BLaER1 (cell line): ENCODE measurements around the gene SYNCRIP.

Experiments
- H3K27ac ChIP-seq: shearing (Covaris generic); formaldehyde crosslinking; 2 replicates; pipeline ENCODE4 v1.8.1; 2022
- H3K27me3 ChIP-seq: shearing (Covaris generic); formaldehyde crosslinking; 2 replicates; pipeline ENCODE4 v1.8.1; 2022
- H3K36me3 ChIP-seq: shearing (Covaris generic); formaldehyde crosslinking; 2 replicates; pipeline ENCODE4 v1.8.1; 2022
- H3K4me1 ChIP-seq: shearing (Covaris generic); formaldehyde crosslinking; 2 replicates; pipeline ENCODE4 v1.8.1; 2022
- H3K4me2 ChIP-seq: shearing (Covaris generic); formaldehyde crosslinking; 2 replicates; pipeline ENCODE4 v1.8.1; 2022
- H3K4me3 ChIP-seq: shearing (Covaris generic); formaldehyde crosslinking; 2 replicates; pipeline ENCODE4 v1.8.1; 2022
- H3K9ac ChIP-seq: shearing (Covaris generic); formaldehyde crosslinking; 2 replicates; pipeline ENCODE4 v1.8.1; 2022
- H3K9me3 ChIP-seq: shearing (Covaris generic); formaldehyde crosslinking; 2 replicates; pipeline ENCODE4 v1.8.1; 2022
- H4K20me1 ChIP-seq: shearing (Covaris generic); formaldehyde crosslinking; 2 replicates; pipeline ENCODE4 v1.8.1; 2022
- Cebpa-rat ChIP-seq: shearing (Covaris generic); IDR thresholded peaks from 2 replicates; pipeline ENCODE4 v1.8.1; 2022

Gene SYNCRIP

GRCh38 chr6:85678602-85679444, 36.1 kb upstream of the SYNCRIP start:
- H3K4me2 ChIP-seq, result peak overlapping the region; percentile 66

DNA sequence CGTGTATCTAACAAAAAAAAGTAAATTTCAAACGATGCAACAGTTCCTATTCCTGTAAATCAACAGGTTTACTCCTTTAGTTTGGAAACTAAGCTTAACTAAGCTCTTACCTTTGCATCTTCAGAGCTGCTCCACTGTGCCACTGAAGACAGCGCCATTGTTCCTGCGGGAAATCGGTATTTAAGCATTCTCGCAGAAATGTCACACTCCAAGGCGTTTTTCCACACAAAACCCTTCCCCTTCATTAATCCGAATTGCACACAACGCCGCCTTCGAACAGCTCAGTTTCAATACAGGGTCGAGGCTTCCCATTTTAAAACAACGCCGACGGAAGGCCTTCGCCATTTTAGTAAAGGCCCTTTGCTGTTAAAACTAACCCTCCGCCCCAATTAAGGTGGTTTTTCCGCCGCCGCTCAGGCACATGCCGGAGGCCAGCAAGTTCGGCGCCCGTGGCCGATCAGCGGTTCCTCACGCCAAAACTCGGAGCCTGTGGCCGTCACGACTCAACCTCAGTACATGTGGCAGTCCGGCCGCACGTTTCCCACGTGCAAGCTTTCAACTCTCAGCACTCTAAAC, 35.4 kb upstream of the SYNCRIP start:
- Histone ChIP-seq H4K20me1 (peaks cover 39% of the 10 kb centered on the region), H3K4me3 (peak overlapping the region; percentile 81), H3K27ac (peak overlapping the region; percentile 91), H3K27me3 (no peaks in the 10 kb centered on the region), H3K9me3 (no peaks in the 10 kb centered on the region), H3K4me2 (peak overlapping the region; percentile 40), H3K9ac (peak overlapping the region; percentile 95), H3K4me1 (peaks cover 39% of the 10 kb centered on the region), H3K36me3 (peaks cover 9% of the 10 kb centered on the region; the same call in 1 of the 2 replicates)
- no peak for TF ChIP-seq Cebpa-rat

More at GRCh38 chr6:85678602-85679444, 36.1 kb upstream of the SYNCRIP start:
- peak overlapping the region; percentile 92 for H3K27ac ChIP-seq
- peak overlapping the region; percentile 81 for H3K4me3 ChIP-seq
- no peaks in the 10 kb centered on the region for H3K9me3 ChIP-seq
- H3K36me3 ChIP-seq, result peaks cover 9% of the 10 kb centered on the region; the same call in 1 of the 2 replicates
- no peaks in the 10 kb centered on the region for H3K27me3 ChIP-seq
- TF ChIP-seq Cebpa-rat, result no peak
- peaks cover 39% of the 10 kb centered on the region for H4K20me1 ChIP-seq
- H3K4me1 ChIP-seq, result peaks cover 32% of the 10 kb centered on the region
- H3K9ac ChIP-seq, result peak overlapping the region; percentile 95

DNA sequence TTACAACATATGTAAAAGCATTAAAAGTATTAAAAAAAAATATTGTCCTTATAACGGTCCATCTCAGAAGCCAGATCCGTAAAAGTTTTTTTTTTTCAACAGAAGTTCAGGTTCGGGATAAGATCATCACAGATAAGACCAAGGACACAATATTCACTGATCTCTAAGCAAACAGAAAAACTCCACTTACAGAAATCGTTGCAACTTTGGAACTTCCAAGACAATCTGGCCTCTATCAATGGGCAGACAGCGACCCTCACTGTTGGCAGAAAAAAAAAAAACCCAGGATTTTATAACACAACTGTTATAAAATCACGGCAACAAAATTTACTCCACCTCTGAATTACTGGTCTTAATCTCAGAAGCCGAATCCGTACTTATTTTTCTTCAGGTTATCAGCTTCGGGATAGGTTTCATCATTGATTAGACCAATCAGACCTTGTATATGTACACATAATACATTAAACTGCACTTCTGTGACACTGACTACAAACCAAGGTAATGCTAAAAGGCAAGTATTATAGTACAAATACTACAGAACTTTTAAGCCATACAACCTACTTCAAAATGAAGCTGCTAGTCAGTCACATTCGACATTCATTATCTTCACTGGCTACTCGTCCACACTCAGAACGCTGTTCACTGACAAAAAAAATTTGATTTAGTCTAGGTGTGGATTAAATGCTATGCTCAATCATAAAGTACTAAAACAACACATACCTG, 34.7 kb upstream of the SYNCRIP start:
- H3K4me3 ChIP-seq, result peak overlapping the region; percentile 81
- peak overlapping the region; percentile 95 for H3K9ac ChIP-seq
- no peaks in the 10 kb centered on the region for H3K9me3 ChIP-seq
- H3K4me1 ChIP-seq, result peaks cover 40% of the 10 kb centered on the region
- peaks cover 9% of the 10 kb centered on the region; the same call in 1 of the 2 replicates for H3K36me3 ChIP-seq
- peak overlapping the region; percentile 77 for H3K4me2 ChIP-seq
- no peaks in the 10 kb centered on the region for H3K27me3 ChIP-seq
- TF ChIP-seq Cebpa-rat, result no peak
- H3K27ac ChIP-seq, result peak overlapping the region; percentile 91
- peaks cover 39% of the 10 kb centered on the region for H4K20me1 ChIP-seq

DNA sequence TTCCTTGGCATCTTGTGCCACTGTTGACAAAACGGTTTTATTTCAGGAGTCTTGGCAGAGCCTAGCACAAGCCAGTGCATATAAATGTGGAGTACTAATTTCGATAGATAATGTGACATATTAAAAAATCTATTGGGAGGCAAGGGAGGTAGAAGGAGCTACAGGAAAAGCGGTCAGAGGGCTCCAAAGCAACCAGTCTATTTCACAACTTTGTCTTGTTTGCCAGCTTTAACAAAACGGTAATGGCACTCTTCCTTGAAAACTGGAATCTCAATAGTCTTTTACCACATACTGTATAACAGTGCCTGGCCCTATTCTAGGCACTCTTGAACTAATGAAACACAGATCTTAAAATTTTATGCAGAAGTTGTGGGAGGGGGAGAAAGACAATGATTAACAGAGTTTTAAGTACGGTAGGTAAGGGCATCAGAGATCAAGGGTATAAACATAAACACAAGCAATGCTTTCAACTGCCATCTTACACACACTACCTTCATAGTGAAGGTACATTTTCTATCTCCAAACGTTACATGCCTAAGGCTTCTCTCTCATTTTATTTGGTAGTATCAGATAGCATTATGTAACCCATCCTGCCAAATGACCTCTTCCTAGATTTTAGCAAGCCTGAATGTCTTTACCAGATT, 33.5 kb upstream of the SYNCRIP start:
- H3K27ac ChIP-seq, result peak overlapping the region; percentile 91; the same call in 1 of the 2 replicates
- H3K36me3 ChIP-seq, result peaks cover 9% of the 10 kb centered on the region; the same call in 1 of the 2 replicates
- H4K20me1 ChIP-seq, result peaks cover 39% of the 10 kb centered on the region
- peak overlapping the region; percentile 77 for H3K4me2 ChIP-seq
- no peaks in the 10 kb centered on the region for H3K9me3 ChIP-seq
- TF ChIP-seq Cebpa-rat, result no peak
- peaks cover 42% of the 10 kb centered on the region for H3K4me1 ChIP-seq
- H3K9ac ChIP-seq, result peak overlapping the region; percentile 95
- H3K27me3 ChIP-seq, result no peaks in the 10 kb centered on the region
- peak overlapping the region; percentile 81 for H3K4me3 ChIP-seq

- H4K20me1 ChIP-seq, result peaks cover 42% of the 10 kb centered on the region
- no peak for TF ChIP-seq Cebpa-rat
- H3K27ac ChIP-seq, result peak overlapping the region; percentile 91; the same call in 1 of the 2 replicates
- peak overlapping the region; percentile 81 for H3K4me3 ChIP-seq
- peaks cover 9% of the 10 kb centered on the region; the same call in 1 of the 2 replicates for H3K36me3 ChIP-seq
- H3K4me2 ChIP-seq, result peak overlapping the region; percentile 77
- peaks cover 49% of the 10 kb centered on the region for H3K4me1 ChIP-seq
- H3K9me3 ChIP-seq, result no peaks in the 10 kb centered on the region
- H3K27me3 ChIP-seq, result no peaks in the 10 kb centered on the region
- peak overlapping the region; percentile 95; the same call in 1 of the 2 replicates for H3K9ac ChIP-seq
Measured at GRCh38 chr6:85675030-85675819, 32.5 kb upstream of the SYNCRIP start.

- H3K4me3 ChIP-seq, result peak overlapping the region; percentile 81; the same call in 1 of the 2 replicates
- peak overlapping the region; percentile 77 for H3K4me2 ChIP-seq
- H3K4me1 ChIP-seq, result peaks cover 49% of the 10 kb centered on the region
- H3K27ac ChIP-seq, result no peak overlapping the region
- no peaks in the 10 kb centered on the region for H3K27me3 ChIP-seq
- H3K9ac ChIP-seq, result no peak overlapping the region
- peaks cover 48% of the 10 kb centered on the region for H4K20me1 ChIP-seq
- peaks cover 9% of the 10 kb centered on the region; the same call in 1 of the 2 replicates for H3K36me3 ChIP-seq
- TF ChIP-seq Cebpa-rat, result no peak
- H3K9me3 ChIP-seq, result no peaks in the 10 kb centered on the region
Measured at GRCh38 chr6:85674604-85675003, 31.9 kb upstream of the SYNCRIP start.

DNA sequence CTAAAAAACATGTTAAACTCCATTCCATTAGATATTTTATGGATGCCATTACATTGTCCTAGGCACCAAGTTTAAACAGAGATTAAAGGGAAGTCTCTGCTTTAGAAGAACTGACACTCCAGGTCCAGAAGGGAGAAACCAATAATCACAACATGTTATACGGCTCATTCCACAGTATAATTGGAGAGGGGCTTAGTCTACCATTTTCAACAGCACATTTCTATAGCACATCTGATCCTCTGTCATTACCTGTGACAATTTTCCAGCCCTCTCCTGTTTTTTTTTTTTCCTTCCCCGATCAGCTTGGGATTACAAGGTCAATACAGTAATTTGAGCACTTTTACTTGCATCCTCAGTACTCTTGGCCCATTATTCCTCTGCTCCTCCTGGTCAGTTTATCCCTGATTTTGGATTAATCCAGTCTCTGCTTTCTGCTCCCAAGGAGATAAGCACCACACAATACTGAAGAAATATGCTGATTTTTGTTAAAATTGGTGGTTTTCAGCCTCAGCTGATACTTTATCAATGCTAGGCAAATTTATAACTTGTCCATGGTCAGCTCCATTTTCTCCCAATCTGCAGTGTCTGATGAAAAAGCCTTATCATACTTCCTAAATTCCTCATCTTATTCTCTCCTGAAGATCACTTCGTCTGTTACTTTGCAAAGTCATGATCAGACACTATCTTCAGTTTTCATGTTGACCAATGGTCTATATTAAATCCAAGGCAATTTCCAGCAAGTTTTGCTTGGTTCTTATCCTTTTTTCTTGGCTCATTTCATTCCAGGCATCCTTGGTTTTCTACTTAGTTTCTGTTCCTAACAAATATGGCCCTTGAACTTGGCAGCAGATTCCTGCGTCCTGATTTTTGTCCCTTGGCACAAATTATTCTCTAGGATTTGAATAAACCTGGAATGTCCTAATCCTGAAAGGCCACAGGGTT, 30.8 kb upstream of the SYNCRIP start:
- TF ChIP-seq Cebpa-rat, result no peak
- no peak overlapping the region for H3K27ac ChIP-seq
- H3K9ac ChIP-seq, result no peak overlapping the region
- H3K27me3 ChIP-seq, result no peaks in the 10 kb centered on the region
- peaks cover 9% of the 10 kb centered on the region; the same call in 1 of the 2 replicates for H3K36me3 ChIP-seq
- H3K4me1 ChIP-seq, result peaks cover 56% of the 10 kb centered on the region
- no peak overlapping the region for H3K4me3 ChIP-seq
- H4K20me1 ChIP-seq, result peaks cover 50% of the 10 kb centered on the region
- H3K9me3 ChIP-seq, result no peaks in the 10 kb centered on the region
- H3K4me2 ChIP-seq, result 0 out of 2 replicates have a peak overlapping the region, but pooled peaks have one; percentile 14

DNA sequence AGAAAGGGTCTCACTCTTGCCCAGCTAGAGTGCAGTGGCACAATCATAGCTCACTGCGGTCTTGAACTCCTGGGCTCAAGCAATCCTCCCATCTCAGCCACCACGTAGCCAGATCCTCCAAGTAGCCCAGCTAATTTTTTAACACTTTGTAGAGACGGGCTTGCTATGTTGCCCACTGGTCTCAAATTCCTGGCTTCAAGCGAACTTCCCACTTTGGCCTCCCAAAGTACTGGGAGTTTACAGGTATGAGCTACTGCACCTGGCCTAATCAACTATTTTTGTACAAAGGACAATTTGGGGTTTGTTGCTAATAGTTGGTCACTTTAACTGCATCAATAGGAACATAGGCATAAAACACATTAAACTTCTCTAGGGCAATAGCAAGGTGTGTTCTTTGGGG, 29.9 kb upstream of the SYNCRIP start:
- no peaks in the 10 kb centered on the region for H3K9me3 ChIP-seq
- no peak overlapping the region for H3K27ac ChIP-seq
- TF ChIP-seq Cebpa-rat, result no peak
- H3K27me3 ChIP-seq, result no peaks in the 10 kb centered on the region
- peaks cover 57% of the 10 kb centered on the region for H3K4me1 ChIP-seq
- peaks cover 44% of the 10 kb centered on the region for H4K20me1 ChIP-seq
- H3K36me3 ChIP-seq, result peaks cover 9% of the 10 kb centered on the region; the same call in 1 of the 2 replicates
- no peak overlapping the region for H3K4me2 ChIP-seq
- no peak overlapping the region for H3K4me3 ChIP-seq
- H3K9ac ChIP-seq, result no peak overlapping the region
